Measurements from ENCODE around the gene CHFR. TPM values are rescaled to one million over a fixed set of nuclear protein-coding genes. Genes with fewer than 3 reads are reported as not detected.

Gene CHFR, protein sequence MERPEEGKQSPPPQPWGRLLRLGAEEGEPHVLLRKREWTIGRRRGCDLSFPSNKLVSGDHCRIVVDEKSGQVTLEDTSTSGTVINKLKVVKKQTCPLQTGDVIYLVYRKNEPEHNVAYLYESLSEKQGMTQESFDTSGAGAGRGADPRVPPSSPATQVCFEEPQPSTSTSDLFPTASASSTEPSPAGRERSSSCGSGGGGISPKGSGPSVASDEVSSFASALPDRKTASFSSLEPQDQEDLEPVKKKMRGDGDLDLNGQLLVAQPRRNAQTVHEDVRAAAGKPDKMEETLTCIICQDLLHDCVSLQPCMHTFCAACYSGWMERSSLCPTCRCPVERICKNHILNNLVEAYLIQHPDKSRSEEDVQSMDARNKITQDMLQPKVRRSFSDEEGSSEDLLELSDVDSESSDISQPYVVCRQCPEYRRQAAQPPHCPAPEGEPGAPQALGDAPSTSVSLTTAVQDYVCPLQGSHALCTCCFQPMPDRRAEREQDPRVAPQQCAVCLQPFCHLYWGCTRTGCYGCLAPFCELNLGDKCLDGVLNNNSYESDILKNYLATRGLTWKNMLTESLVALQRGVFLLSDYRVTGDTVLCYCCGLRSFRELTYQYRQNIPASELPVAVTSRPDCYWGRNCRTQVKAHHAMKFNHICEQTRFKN
- 22.1 and 28.4 TPM in 2 replicates for total RNA-seq

DNA sequence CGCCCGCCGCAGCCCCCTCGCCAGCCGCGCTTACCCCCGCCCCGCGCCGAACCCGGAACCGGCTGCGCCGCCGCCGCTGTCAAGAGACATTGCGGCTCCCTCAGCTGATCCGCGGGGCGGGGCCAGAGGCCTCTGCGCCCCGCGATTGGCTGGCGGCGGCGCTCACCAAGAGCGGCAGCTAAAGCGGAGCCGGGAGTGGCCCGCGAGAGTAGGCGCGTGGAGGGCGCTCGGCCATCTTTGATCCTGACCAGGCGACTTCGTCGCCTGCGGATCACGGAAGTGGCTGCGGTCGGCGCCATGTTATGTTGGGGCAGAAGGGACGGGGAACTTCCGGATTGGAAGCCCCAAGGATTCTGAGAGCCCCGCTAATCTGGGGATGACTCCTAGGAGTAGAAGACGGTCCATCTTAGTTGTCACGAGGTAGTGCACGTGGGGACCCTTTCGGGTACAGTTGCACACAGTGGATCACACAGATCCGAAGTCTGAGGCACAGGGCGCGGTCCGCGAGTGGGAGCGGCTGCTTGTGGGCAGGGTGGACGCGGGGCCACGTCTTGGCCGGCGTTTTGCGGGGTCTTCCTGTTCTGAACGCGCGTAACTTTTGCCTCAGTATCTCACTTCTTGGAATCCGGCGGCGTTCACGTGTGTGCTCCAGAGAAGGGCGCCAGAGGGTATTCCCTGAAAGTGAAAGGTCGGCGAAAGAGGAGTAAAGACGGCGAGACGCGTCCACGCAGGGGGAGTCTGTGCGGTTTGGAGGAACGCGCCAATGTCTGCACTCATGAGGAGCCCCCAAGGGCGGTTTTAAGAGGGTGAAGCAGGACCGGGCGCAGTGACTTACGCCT lies at the start of gene CHFR:
CHFR (minus strand) TSS at position 93 of the 839 bp plus-strand sequence. CDS start 277 bp downstream, outside the sequence.

DNA sequence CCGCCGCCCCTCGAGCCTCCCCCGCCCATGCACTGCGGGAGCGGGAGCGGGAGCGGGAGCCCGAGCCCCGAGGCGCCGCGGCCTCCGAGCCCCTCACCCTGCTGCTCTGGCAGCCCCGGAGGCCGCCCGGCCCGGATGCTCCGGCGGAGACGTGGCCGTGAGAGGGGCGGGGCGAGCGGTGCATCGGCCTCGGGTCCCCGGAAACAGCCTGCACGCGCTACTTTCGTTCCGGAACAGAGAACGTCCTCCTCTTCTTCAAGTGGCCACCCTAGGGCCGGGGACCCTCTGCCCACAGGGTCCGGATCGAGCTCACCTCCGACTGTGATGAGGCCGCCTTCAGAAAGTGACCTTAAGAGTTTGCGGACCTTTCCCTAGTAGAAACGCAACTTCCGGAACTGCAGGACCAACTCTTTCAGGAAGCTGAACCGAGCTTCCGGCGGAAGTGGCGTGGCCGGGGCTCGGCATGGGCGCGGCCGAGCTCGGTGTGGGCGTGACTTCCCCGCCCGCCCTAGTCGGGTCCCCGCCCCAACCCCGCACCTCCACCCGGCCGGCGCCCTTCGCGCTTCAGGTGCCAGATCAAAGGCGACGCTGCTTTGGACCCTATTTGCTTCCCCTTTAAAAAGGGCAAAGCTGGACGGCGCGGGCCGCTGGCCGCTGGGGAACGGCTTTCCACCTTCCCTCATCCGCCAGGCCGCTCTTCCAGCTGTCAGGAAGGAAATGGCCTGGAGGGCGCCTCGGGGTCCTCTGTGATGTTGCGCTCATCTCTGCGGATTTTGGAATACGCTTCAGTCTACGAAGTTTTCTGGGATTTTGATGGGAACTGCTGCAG lies 58.5 kb downstream of the CHFR start, which contains the start of gene GOLGA3:
GOLGA3 (minus strand) TSS at position 164 of the 829 bp plus-strand sequence. CDS start 6,741 bp downstream, outside the sequence.

Other genes starting within 250 kb of the CHFR start
- 14.0 and 24.3 TPM in 2 replicates for gene POLE, start 200.3 kb downstream of the CHFR start, total RNA-seq
- 22.6 and 33.3 TPM in 2 replicates for gene PXMP2, start 200.0 kb downstream of the CHFR start, total RNA-seq
- 44.0 and 54.2 TPM in 2 replicates for gene PGAM5, start 176.8 kb downstream of the CHFR start, total RNA-seq
- gene ANKLE2, start 125.8 kb downstream of the CHFR start, total RNA-seq: 61.2 and 61.6 TPM in 2 replicates
- gene GOLGA3, start 58.7 kb downstream of the CHFR start, total RNA-seq: 38.1 and 43.3 TPM in 2 replicates
- gene ZNF605, start 68.7 kb upstream of the CHFR start, total RNA-seq: 3.2 and 4.4 TPM in 2 replicates
- gene ZNF26, start 98.8 kb upstream of the CHFR start, total RNA-seq: 2.8 and 8.7 TPM in 2 replicates
- 7.9 and 8.5 TPM in 2 replicates for gene ZNF84, start 149.9 kb upstream of the CHFR start, total RNA-seq
- 6.4 and 11.5 TPM in 2 replicates for gene ZNF140, start 193.3 kb upstream of the CHFR start, total RNA-seq
- 0.37 and 0.42 TPM in 2 replicates for gene ZNF891, start 242.7 kb upstream of the CHFR start, total RNA-seq
- gene ZNF10, start 243.0 kb upstream of the CHFR start, total RNA-seq: 1.4 and 3.3 TPM in 2 replicates